Activated CD8-positive, alpha-beta memory T cell treated with anti-CD3 and anti-CD28 coated beads, Interleukin-2, amount 10 ng/mL, durations not matched to agents 7 days and 5 days (primary cell): ENCODE measurements around the gene EZR. TPM values are rescaled to one million over a fixed set of nuclear protein-coding genes. Genes with fewer than 3 reads are reported as not detected.

Source experiments
- ATAC-seq: fragments of 150-1000 bp; cut with Tn5 transposase; one replicate; pipeline ENCODE4 v1.10.0; 2021; ENCODE audit warnings: moderate library complexity
- CTCF ChIA-PET: fragments of 350-600 bp; sonication (Branson Sonifier 250); formaldehyde crosslinking; loops from one replicate; lab custom pipeline; 2021; ENCODE audit warnings: antibody characterized with exemption; lab: Charles Lee
- DNase-seq: peaks from one replicate; pipeline ENCODE4 v3.0.0-alpha.2; 2020
- H3K27ac Mint-ChIP-seq: one replicate; pipeline ENCODE4 v1.8.0; 2021; ENCODE audit warnings: mild to moderate bottlenecking, mixed read lengths
- H3K27me3 Mint-ChIP-seq: one replicate; pipeline ENCODE4 v1.8.0; 2021; ENCODE audit warnings: mixed read lengths
- H3K36me3 Mint-ChIP-seq: one replicate; pipeline ENCODE4 v1.8.0; 2021; ENCODE audit warnings: mild to moderate bottlenecking, mixed read lengths
- H3K4me1 Mint-ChIP-seq: one replicate; pipeline ENCODE4 v1.8.0; 2021; ENCODE audit warnings: mixed read lengths
- H3K4me3 Mint-ChIP-seq: one replicate; pipeline ENCODE4 v1.8.0; 2021; ENCODE audit warnings: mild to moderate bottlenecking, moderate library complexity, mixed read lengths
- H3K9me3 Mint-ChIP-seq: one replicate; pipeline ENCODE4 v1.8.0; 2022; ENCODE audit warnings: low read depth, mixed read lengths
- total RNA-seq, 2 experiments: library from RNA; stranded (reverse); gene quantifications; one replicate each; pipeline ENCODE4 v1.2.3, GENCODE V29; 2021

EZR gene
- total RNA-seq, 2 experiments from 2014 or later = 187 to 214 TPM

GRCh38 chr6:158808442-158808833 is 10.7 kb downstream of the EZR start:
- Mint-ChIP-seq H3K27me3 (no peaks in the 10 kb centered on the region), H3K27ac (peak overlapping the region; percentile 69), H3K4me1 (peaks cover 96% of the 10 kb centered on the region), H3K36me3 (peaks cover 72% of the 10 kb centered on the region), H3K4me3 (no peak overlapping the region), H3K9me3 (no peaks in the 10 kb centered on the region)
- no peak for DNase-seq
- CTCF ChIA-PET = interaction anchor here (1.2 to 2.0 kb wide), 4 partner anchors 11 to 62 kb away, joined by 3 to 8 read pairs (median 4); partner anchors contain the start of gene EZR
- no peak for ATAC-seq

- peak overlapping the region; percentile 69 for H3K27ac Mint-ChIP-seq
- H3K9me3 Mint-ChIP-seq = no peaks in the 10 kb centered on the region
- CTCF ChIA-PET = interaction anchor here (1.2 to 2.0 kb wide), 3 partner anchors 12 to 43 kb away, joined by 3 to 8 read pairs (median 4); partner anchors contain the start of gene EZR
- H3K27me3 Mint-ChIP-seq = no peaks in the 10 kb centered on the region
- H3K4me3 Mint-ChIP-seq = no peak overlapping the region
- no peak for ATAC-seq
- peaks cover 95% of the 10 kb centered on the region for H3K4me1 Mint-ChIP-seq
- peaks cover 68% of the 10 kb centered on the region for H3K36me3 Mint-ChIP-seq
- no peak for DNase-seq
Observed at GRCh38 chr6:158807515-158808441, 11.4 kb downstream of the EZR start.

- Mint-ChIP-seq H3K36me3 (peaks cover 62% of the 10 kb centered on the region), H3K27ac (peak overlapping the region; percentile 66), H3K27me3 (no peaks in the 10 kb centered on the region), H3K4me1 (peaks cover 91% of the 10 kb centered on the region), H3K4me3 (no peak overlapping the region), H3K9me3 (no peaks in the 10 kb centered on the region)
- ATAC-seq (no peak), DNase-seq (no peak)
- CTCF ChIA-PET = interaction anchor here (1.1 kb wide), 1 partner anchor 63 kb away, joined by 3 read pairs; no protein-coding TSS in a partner anchor
Observed at GRCh38 chr6:158805698-158806377, 13.3 kb downstream of the EZR start.

GRCh38 chr6:158804207-158804606 is 15.0 kb downstream of the EZR start:
- Mint-ChIP-seq H3K27me3 (no peaks in the 10 kb centered on the region), H3K4me3 (peak overlapping the region; percentile 55), H3K9me3 (no peaks in the 10 kb centered on the region), H3K4me1 (peaks cover 89% of the 10 kb centered on the region), H3K27ac (peak overlapping the region; percentile 87), H3K36me3 (peaks cover 52% of the 10 kb centered on the region)
- DNase-seq = no peak
- no peak for ATAC-seq
- CTCF ChIA-PET = interaction anchor here (1.0 to 1.4 kb wide), 4 partner anchors 8 to 66 kb away, joined by 3 to 8 read pairs (median 4); partner anchors contain the start of gene EZR

- peak; percentile 77 for ATAC-seq
- H3K36me3 Mint-ChIP-seq = peaks cover 50% of the 10 kb centered on the region
- H3K9me3 Mint-ChIP-seq = no peaks in the 10 kb centered on the region
- CTCF ChIA-PET = interaction anchor here (0.8 to 1.4 kb wide), 5 partner anchors 8 to 66 kb away, joined by 3 to 8 read pairs (median 5); partner anchors contain the start of gene EZR
- H3K4me3 Mint-ChIP-seq = peak overlapping the region; percentile 55
- H3K27ac Mint-ChIP-seq = peak overlapping the region; percentile 87
- H3K27me3 Mint-ChIP-seq = no peaks in the 10 kb centered on the region
- DNase-seq = peak; percentile 85
- H3K4me1 Mint-ChIP-seq = peaks cover 89% of the 10 kb centered on the region
Observed at GRCh38 chr6:158803733-158804143, 15.4 kb downstream of the EZR start.

GRCh38 chr6:158801655-158802294 is 17.4 kb downstream of the EZR start:
- Mint-ChIP-seq H3K4me1 (peaks cover 86% of the 10 kb centered on the region), H3K9me3 (no peaks in the 10 kb centered on the region), H3K4me3 (no peak overlapping the region), H3K27ac (no peak overlapping the region), H3K27me3 (no peaks in the 10 kb centered on the region), H3K36me3 (peaks cover 46% of the 10 kb centered on the region)
- DNase-seq (no peak), ATAC-seq (no peak)
- CTCF ChIA-PET = interaction anchor here (1.8 kb wide), 1 partner anchor 12 kb away, joined by 4 read pairs; no protein-coding TSS in a partner anchor

- DNase-seq (peak; percentile 36), ATAC-seq (no peak)
- Mint-ChIP-seq H3K4me1 (peaks cover 84% of the 10 kb centered on the region), H3K9me3 (no peaks in the 10 kb centered on the region), H3K27ac (no peak overlapping the region), H3K4me3 (no peak overlapping the region), H3K36me3 (peaks cover 38% of the 10 kb centered on the region), H3K27me3 (no peaks in the 10 kb centered on the region)
- CTCF ChIA-PET = interaction anchor here (0.8 to 2.4 kb wide), 3 partner anchors 10 to 278 kb away, joined by 3 to 10 read pairs (median 6); no protein-coding TSS in a partner anchor
Observed at GRCh38 chr6:158799051-158799792, 19.9 kb downstream of the EZR start.

- Mint-ChIP-seq H3K4me1 (peaks cover 85% of the 10 kb centered on the region), H3K27me3 (no peaks in the 10 kb centered on the region), H3K9me3 (no peaks in the 10 kb centered on the region), H3K27ac (no peak overlapping the region), H3K36me3 (peaks cover 38% of the 10 kb centered on the region), H3K4me3 (no peak overlapping the region)
- ATAC-seq (no peak), DNase-seq (peak; percentile 28)
- CTCF ChIA-PET = interaction anchor here (1.1 to 2.4 kb wide), 2 partner anchors 9 to 21 kb away, joined by 5 to 10 read pairs; partner anchors contain the start of gene EZR
Observed at GRCh38 chr6:158798311-158798710, 20.9 kb downstream of the EZR start.

- H3K27me3 Mint-ChIP-seq = no peaks in the 10 kb centered on the region
Observed at GRCh38 chr6:158797331-158798310, 21.5 kb downstream of the EZR start.

GRCh38 chr6:158796353-158796752 is 22.8 kb downstream of the EZR start:
- DNase-seq (no peak), ATAC-seq (no peak)
- Mint-ChIP-seq H3K9me3 (no peaks in the 10 kb centered on the region), H3K4me3 (no peak overlapping the region), H3K4me1 (peaks cover 81% of the 10 kb centered on the region), H3K27me3 (no peaks in the 10 kb centered on the region), H3K27ac (peak overlapping the region; percentile 30), H3K36me3 (peaks cover 26% of the 10 kb centered on the region)
- CTCF ChIA-PET = interaction anchor here (1.2 kb wide), 1 partner anchor 73 kb away, joined by 4 read pairs; no protein-coding TSS in a partner anchor

More at GRCh38 chr6:158797331-158798310, 21.5 kb downstream of the EZR start:
- H3K4me3 Mint-ChIP-seq = no peak overlapping the region
- no peak for ATAC-seq
- CTCF ChIA-PET = interaction anchor here (1.0 to 2.4 kb wide), 3 partner anchors 8 to 21 kb away, joined by 3 to 10 read pairs (median 5); partner anchors contain the start of gene EZR
- H3K36me3 Mint-ChIP-seq = peaks cover 35% of the 10 kb centered on the region
- no peaks in the 10 kb centered on the region for H3K9me3 Mint-ChIP-seq
- peaks cover 82% of the 10 kb centered on the region for H3K4me1 Mint-ChIP-seq
- H3K27ac Mint-ChIP-seq = no peak overlapping the region
- DNase-seq = no peak

GRCh38 chr6:158795516-158795915 is 23.7 kb downstream of the EZR start:
- no peak overlapping the region for H3K27ac Mint-ChIP-seq
- no peak overlapping the region for H3K4me3 Mint-ChIP-seq
- DNase-seq (no peak), ATAC-seq (no peak)
- H3K27me3 Mint-ChIP-seq = no peaks in the 10 kb centered on the region
- H3K9me3 Mint-ChIP-seq = no peaks in the 10 kb centered on the region
- CTCF ChIA-PET = interaction anchor here (0.7 to 2.1 kb wide), 6 partner anchors 10 to 925 kb away, joined by 3 to 11 read pairs (median 4); no protein-coding TSS in a partner anchor
- H3K36me3 Mint-ChIP-seq = peaks cover 26% of the 10 kb centered on the region
- H3K4me1 Mint-ChIP-seq = peaks cover 83% of the 10 kb centered on the region
